HG03060 (cell line): Measurements from ENCODE around the gene PCARE.

Experiments
- ATAC-seq: cut with Tn5 transposase; IDR thresholded peaks from one replicate; pipeline ENCODE4 v1.9.1; 2021; ENCODE audit warnings: low read depth, moderate number of reproducible peaks; ENCODE audit not compliant: unreplicated experiment

Gene PCARE

GRCh38 chr2:29041161-29041660 is 33.1 kb downstream of the PCARE start:
- no peak for ATAC-seq

- ATAC-seq: no peak
These were observed 33.8 kb downstream of the PCARE start for GRCh38 chr2:29040552-29040951.

GRCh38 chr2:29039718-29040480 is 34.4 kb downstream of the PCARE start:
- no peak for ATAC-seq

- ATAC-seq: no peak
These were observed 39.1 kb downstream of the PCARE start for GRCh38 chr2:29035016-29035745.

GRCh38 chr2:29033656-29034055 is 40.7 kb downstream of the PCARE start:
- no peak for ATAC-seq

- no peak for ATAC-seq
These were observed 41.2 kb downstream of the PCARE start for GRCh38 chr2:29033172-29033571.

- ATAC-seq: no peak
These were observed 42.1 kb downstream of the PCARE start for GRCh38 chr2:29032189-29032588.

GRCh38 chr2:29031046-29031445 is 43.3 kb downstream of the PCARE start:
- no peak for ATAC-seq

GRCh38 chr2:29025711-29026110 is 48.6 kb downstream of the PCARE start:
- ATAC-seq: no peak

GRCh38 chr2:29024882-29025430 is 49.4 kb downstream of the PCARE start:
- ATAC-seq: no peak

- ATAC-seq: no peak
These were observed 51.1 kb downstream of the PCARE start for GRCh38 chr2:29023188-29023587.

GRCh38 chr2:29022679-29023078 is 51.6 kb downstream of the PCARE start:
- no peak for ATAC-seq

GRCh38 chr2:29021886-29022285 is 52.4 kb downstream of the PCARE start:
- ATAC-seq: no peak

GRCh38 chr2:29017716-29018435 is 56.4 kb downstream of the PCARE start:
- no peak for ATAC-seq

- ATAC-seq: no peak
These were observed 57.8 kb downstream of the PCARE start for GRCh38 chr2:29016504-29016903.

GRCh38 chr2:29015701-29016470 is 58.4 kb downstream of the PCARE start:
- ATAC-seq: no peak

- no peak for ATAC-seq
These were observed 59.4 kb downstream of the PCARE start for GRCh38 chr2:29014811-29015421.

- ATAC-seq: no peak
These were observed 60.0 kb downstream of the PCARE start for GRCh38 chr2:29014331-29014730.

GRCh38 chr2:29013057-29013780 is 61.1 kb downstream of the PCARE start:
- no peak for ATAC-seq
